Activated T-helper 1 cell treated with anti-CD3 and anti-CD28 coated beads, Interleukin-12 subunit alpha, Interleukin-12 subunit beta, Interleukin-2, Interleukin-4 antibody, amounts not matched to agents 30 ng/mL and 10 ng/mL and 1 ng/mL, durations not matched to agents 14 hours and 24 hours and 36 hours (primary cell): ENCODE measurements around the gene CTU2. TPM values are rescaled to one million over a fixed set of nuclear protein-coding genes. Genes with fewer than 3 reads are reported as not detected.
A peak's percentile ranks its signal among the peaks of the same experiment; 100 is the strongest.

Experiments used
- DNase-seq: peaks from one replicate; pipeline ENCODE4 v3.0.0; 2021; ENCODE audit warnings: low spot score
- H3K27ac Mint-ChIP-seq: one replicate; pipeline ENCODE4 v1.8.0; 2021; ENCODE audit warnings: mild to moderate bottlenecking, mixed read lengths
- H3K27me3 Mint-ChIP-seq: one replicate; pipeline ENCODE4 v1.8.0; 2022; ENCODE audit warnings: mild to moderate bottlenecking, moderate library complexity, mixed read lengths; ENCODE audit not compliant: insufficient read depth
- H3K36me3 Mint-ChIP-seq: one replicate; pipeline ENCODE4 v1.8.0; 2021; ENCODE audit warnings: low read depth, mixed read lengths
- H3K4me1 Mint-ChIP-seq: one replicate; pipeline ENCODE4 v1.8.0; 2021; ENCODE audit warnings: low read depth, mixed read lengths
- H3K4me3 Mint-ChIP-seq: one replicate; pipeline ENCODE4 v1.8.0; 2021; ENCODE audit warnings: mild to moderate bottlenecking, moderate library complexity, mixed read lengths
- H3K9me3 Mint-ChIP-seq: one replicate; pipeline ENCODE4 v1.8.0; 2021; ENCODE audit warnings: mixed read lengths
- intact Hi-C: fragments of 100-400 bp; cut with micrococcal nuclease; formaldehyde crosslinking; loops from one replicate; pipeline ENCODE4 v1.15.1; 2024
- total RNA-seq: library from RNA; stranded (reverse); gene quantifications from 2 replicates; pipeline ENCODE4 v1.2.3, GENCODE V29; 2022

Gene CTU2
- total RNA-seq, 1 donor from 2014 or later, result 74.7 TPM

DNA sequence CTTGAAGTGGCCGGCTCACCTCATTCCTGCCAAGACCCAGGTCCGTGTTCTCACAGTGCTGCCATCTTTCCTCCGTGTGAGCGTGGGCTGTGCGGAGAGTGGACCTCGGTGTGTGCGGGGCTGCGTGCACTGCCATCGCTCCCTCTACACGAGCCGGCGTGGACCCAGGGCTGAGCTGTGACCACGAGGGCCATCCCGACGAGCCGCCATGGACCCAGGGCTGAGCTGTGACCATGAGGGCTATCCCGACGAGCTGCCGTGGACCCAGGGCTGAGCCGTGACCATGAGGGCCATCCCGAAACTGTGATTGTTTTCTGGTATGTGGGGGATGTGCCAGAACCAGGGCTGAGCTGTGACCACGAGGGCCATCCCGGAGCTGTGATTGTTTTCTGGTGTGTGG, 34.5 kb upstream of the CTU2 start:
- Mint-ChIP-seq H3K27me3 (no peaks in the 10 kb centered on the region), H3K4me3 (no peak overlapping the region), H3K9me3 (no peaks in the 10 kb centered on the region), H3K4me1 (no peaks in the 10 kb centered on the region), H3K27ac (no peak overlapping the region), H3K36me3 (peaks cover 13% of the 10 kb centered on the region)
- intact Hi-C loops, result no loop called here
- no peak for DNase-seq

DNA sequence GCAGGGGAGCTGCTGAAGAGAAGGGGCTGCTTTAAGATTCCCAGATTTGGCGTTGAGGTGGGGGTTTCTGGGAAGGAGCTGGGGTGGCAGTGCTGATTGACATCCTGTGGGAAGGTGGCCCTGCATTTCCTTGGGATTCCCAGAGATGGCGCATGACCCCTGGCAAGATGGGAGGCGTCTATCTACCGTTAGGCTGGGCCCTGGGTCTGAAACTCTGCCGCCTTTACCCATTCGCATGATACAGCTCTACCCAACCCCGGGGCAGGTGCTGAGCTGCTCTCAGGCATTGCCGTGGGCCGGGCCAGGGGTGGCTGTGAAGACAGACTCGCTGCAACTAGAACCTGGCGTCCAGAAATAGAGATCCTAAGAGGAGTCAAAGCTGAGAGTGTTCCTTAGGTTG, 33.5 kb upstream of the CTU2 start:
- no peaks in the 10 kb centered on the region for H3K4me1 Mint-ChIP-seq
- intact Hi-C loops, result no loop called here

DNA sequence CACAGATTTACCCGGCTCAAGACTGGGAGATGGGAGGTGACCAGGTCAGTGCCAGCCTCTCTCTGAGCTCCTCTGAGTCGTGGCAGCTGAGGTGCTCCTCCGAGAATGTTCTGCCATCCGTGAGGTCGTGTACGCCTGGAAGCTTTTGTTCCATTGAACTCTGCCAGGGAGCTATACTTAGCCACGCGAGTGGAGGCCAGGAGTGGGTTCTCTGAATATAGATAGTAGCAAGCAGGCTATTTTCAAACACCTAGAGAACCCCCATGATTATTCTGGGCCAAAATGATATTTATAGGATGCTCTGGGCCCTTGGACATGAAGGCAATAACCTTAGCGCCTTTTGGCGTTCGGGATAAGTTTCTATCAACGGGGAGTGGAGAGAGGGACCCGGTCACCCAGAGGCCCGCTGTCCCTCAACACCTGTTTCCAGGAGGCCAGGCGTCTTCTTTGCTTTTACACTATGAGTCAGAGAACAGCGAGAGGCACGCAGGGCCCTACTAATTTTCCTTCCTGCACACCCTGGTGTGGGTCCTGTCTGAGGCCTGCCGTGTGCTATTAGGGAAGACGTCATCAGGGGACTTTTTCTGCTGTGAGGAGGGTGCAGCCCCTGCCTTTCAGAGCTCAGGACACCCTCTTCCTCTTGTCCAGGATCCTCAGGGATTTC, 32.5 kb upstream of the CTU2 start:
- intact Hi-C loops, result no loop called here
- Mint-ChIP-seq H3K27ac (no peak overlapping the region), H3K4me3 (no peak overlapping the region), H3K4me1 (no peaks in the 10 kb centered on the region), H3K27me3 (no peaks in the 10 kb centered on the region), H3K36me3 (peaks cover 7% of the 10 kb centered on the region), H3K9me3 (no peaks in the 10 kb centered on the region)
- no peak for DNase-seq

More for the DNA sequence above, 33.5 kb upstream of the CTU2 start:
- no peaks in the 10 kb centered on the region for H3K9me3 Mint-ChIP-seq
- no peaks in the 10 kb centered on the region for H3K27me3 Mint-ChIP-seq
- H3K27ac Mint-ChIP-seq, result no peak overlapping the region
- no peak for DNase-seq
- H3K4me3 Mint-ChIP-seq, result no peak overlapping the region
- peaks cover 11% of the 10 kb centered on the region for H3K36me3 Mint-ChIP-seq

DNA sequence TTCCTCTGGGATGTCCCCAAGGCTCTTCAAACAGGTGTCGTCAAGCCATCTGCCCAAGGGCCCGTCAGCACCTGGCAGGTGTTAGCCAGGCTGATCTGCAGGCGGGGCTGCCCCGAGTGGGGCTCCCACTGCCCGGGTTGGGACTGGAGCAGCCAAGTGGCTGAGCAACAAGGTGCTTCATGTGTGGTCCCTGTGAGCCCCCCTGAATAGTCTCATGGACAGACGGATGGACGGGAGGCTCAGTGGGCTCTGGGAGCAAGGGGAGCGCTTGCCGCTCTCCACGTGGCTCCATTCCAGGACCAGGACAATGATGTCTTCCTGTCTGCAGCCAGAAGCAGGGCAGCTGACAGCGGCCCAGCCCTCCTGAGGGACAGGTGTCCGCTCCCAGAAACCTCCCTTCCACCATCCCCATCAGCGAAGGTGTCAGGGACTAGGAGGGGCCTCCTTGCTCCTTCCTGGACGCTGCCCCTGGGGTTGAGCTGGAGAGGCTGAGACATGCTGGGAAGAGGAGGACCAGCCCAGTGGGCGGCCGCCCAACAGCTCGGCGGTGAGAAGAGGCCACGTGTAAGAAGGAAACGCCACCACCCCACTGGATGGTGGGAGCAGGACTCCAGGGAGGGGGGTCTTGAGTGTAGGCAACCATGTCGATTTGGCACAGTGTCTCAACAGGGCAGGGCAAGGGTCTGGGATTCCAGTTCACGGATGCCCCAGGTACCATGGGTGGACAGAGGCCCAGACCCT, 29.6 kb upstream of the CTU2 start:
- Mint-ChIP-seq H3K4me3 (no peak overlapping the region), H3K4me1 (peaks cover 10% of the 10 kb centered on the region), H3K27me3 (no peaks in the 10 kb centered on the region), H3K9me3 (no peaks in the 10 kb centered on the region), H3K27ac (no peak overlapping the region), H3K36me3 (peaks cover 10% of the 10 kb centered on the region)
- intact Hi-C loops, result no loop called here
- DNase-seq, result no peak

DNA sequence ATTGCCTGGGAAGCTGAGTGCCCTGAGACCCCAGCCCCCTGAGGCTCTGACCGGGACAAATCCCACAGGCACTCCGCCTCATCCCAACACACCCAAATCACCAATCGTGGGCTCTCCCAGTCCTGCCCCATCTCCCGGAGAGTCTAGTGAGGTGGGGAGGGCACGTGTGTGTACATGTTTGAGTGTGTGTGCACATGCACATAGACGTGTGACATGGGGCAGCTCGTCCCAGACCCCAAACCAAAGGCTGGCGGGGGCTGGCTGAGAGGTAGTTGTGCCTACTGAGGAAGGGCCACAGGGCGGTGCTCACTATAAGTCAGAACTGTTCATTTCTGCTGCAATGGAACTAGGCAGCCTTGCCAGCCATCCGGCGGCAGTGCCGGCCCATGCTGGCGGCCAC, 28.6 kb upstream of the CTU2 start:
- Mint-ChIP-seq H3K4me1 (peaks cover 20% of the 10 kb centered on the region), H3K36me3 (peaks cover 10% of the 10 kb centered on the region), H3K27me3 (no peaks in the 10 kb centered on the region), H3K9me3 (no peaks in the 10 kb centered on the region), H3K4me3 (no peak overlapping the region), H3K27ac (no peak overlapping the region)
- no peak for DNase-seq
- intact Hi-C loops, result no loop called here

DNA sequence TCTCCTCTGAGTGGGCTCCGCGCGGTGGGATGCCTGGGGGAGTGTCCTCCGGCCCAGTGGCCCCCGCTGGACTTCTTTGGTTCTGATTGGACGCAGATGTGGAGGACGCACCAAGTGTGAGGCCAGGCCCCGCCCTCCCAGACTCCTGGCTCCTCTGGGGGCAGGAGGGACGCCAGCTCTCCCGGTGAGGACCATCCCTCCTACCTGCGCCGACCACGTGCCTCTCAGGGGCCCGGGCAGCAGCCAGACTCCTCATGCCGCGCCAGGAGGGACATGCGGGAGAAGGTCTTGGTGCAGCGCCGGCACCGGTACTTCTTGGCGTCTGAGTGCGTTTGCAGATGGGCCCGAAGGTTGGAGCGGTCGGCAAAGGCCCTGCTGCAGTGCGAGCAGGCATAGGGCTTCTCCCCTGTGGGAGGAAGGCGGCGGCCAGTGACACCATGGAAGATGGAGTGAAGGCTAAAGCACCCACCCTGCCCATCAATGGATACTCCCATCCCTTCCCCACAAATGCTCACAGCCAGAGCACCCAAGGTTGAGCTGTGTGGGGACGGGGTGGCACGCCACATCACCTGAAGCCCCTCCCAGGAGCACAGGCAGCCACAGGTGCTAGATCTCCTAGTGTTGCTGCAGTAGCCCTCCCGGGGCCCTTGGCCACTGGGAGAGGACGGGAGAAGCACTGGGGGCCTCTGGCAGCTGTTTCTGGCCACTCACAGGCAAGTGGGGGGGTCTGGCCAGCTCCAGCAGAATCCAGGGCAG, 27.9 kb upstream of the CTU2 start:
- H3K27ac Mint-ChIP-seq, result no peak overlapping the region
- peaks cover 10% of the 10 kb centered on the region for H3K36me3 Mint-ChIP-seq
- H3K4me1 Mint-ChIP-seq, result peaks cover 20% of the 10 kb centered on the region
- H3K27me3 Mint-ChIP-seq, result no peaks in the 10 kb centered on the region
- no peak for DNase-seq
- H3K9me3 Mint-ChIP-seq, result no peaks in the 10 kb centered on the region
- intact Hi-C loops, result no loop called here
- H3K4me3 Mint-ChIP-seq, result no peak overlapping the region

DNA sequence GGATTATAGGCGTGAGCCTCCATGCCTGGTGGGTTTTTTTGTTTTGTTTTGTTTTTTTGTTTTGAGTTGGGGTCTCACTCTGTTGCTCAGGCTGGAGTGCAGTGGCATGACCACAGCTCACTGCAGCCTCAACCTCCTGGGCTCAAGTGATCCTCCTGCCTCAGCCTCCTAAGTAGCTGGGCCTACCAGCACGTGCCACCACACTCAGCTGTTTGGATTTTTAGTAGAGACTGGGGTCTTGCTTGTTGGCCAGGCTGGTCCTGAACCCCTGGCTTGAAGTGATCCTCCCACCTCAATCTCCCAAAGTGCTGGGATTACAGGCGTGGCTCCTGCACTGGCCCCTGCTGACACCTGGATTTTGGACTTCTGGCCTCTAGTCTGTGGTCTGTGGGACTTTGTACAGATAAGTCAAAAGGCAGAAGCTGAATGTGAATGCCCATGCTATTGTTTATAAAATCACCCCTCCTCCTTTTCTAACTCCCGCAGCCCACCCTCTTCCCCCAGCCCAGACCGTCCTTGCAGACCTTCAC, 25.7 kb upstream of the CTU2 start:
- Mint-ChIP-seq H3K4me1 (peaks cover 33% of the 10 kb centered on the region), H3K9me3 (no peaks in the 10 kb centered on the region), H3K36me3 (peaks cover 8% of the 10 kb centered on the region), H3K4me3 (no peak overlapping the region), H3K27me3 (peaks cover 3% of the 10 kb centered on the region), H3K27ac (no peak overlapping the region)
- DNase-seq, result no peak
- intact Hi-C loops, result loop anchor here (1.0 kb wide), 1 partner anchor 17 kb away; the partner anchor contains the start of gene MVD

DNA sequence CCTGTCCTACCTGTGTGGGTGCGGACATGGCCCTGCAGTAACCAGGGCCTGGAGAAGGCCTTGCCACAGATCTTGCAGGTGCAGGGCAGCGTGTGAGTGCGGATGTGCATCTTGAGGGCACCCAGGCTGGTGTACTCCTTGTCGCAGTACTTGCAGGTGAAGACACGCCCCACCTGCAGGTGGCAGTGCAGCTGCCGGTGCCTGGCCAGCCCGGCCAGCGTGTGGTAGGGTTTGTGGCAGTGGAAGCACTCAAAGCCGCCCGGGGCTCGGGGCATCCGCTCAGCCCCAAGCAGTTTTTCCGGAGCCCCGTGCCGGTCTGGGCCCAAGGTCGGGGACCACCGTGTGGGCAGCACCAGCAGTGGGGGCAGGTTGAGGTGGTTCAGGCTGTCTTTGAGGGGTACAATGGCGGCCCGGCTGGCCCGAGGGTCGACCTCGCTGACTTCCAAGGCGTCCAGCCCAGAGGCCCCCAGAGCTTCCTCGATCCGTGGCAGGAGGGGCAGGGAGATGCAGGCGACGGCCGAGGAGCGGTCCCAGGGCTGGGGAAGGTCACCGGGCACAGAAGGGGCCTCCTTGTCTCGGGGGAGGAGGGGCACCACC, 25.1 kb upstream of the CTU2 start:
- H3K4me1 Mint-ChIP-seq, result peaks cover 33% of the 10 kb centered on the region
- H3K9me3 Mint-ChIP-seq, result no peaks in the 10 kb centered on the region
- H3K36me3 Mint-ChIP-seq, result peaks cover 5% of the 10 kb centered on the region
- H3K27ac Mint-ChIP-seq, result peak overlapping the region; percentile 89
- H3K4me3 Mint-ChIP-seq, result peak overlapping the region; percentile 66
- no peak for DNase-seq
- H3K27me3 Mint-ChIP-seq, result peaks cover 3% of the 10 kb centered on the region
- intact Hi-C loops, result loop anchor here (1.0 kb wide), 1 partner anchor 18 kb away; the partner anchor contains the start of gene MVD

DNA sequence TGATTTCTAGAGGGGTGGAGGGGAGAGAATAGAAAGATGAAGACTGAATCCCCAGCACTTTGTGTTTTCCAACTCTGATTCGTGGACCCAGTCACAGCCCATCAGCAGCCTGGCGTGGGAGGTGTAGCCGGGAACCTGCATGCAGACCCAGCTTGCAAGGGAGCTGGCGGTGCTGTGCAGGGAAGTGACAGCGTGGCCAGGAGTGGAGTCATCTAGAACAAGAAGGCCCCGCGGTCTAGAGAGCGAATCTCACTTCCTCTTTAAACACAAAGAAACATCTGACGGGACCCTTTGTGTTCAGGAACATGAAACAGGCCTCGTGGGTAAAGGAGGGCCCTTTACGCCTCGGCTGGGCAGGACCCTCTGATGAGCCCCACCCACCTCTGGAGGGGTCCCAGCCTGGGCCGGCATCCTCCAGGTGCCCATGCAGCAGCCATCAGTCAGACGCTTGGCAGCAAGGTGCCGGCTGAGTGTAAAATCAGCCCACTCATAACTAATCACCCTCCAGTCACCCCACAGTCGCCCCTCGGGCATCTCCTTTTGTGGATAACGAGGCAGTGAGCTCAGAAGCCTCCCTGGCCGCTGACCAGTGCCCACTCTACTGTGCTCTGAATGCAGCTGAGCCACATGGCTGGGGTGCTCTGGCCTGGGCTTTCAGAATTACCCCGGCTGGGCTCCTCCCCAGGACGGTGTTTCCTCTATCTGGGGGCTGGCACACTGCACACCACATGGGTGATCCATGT, 24.4 kb upstream of the CTU2 start:
- peak overlapping the region; percentile 66 for H3K4me3 Mint-ChIP-seq
- peaks cover 33% of the 10 kb centered on the region for H3K4me1 Mint-ChIP-seq
- H3K9me3 Mint-ChIP-seq, result no peaks in the 10 kb centered on the region
- H3K27me3 Mint-ChIP-seq, result peaks cover 3% of the 10 kb centered on the region
- peaks cover 5% of the 10 kb centered on the region for H3K36me3 Mint-ChIP-seq
- intact Hi-C loops, result loop anchor here (1.0 kb wide), 1 partner anchor 19 kb away; the partner anchor contains the start of gene MVD
- peak; percentile 44 for DNase-seq
- peak overlapping the region; percentile 89 for H3K27ac Mint-ChIP-seq

DNA sequence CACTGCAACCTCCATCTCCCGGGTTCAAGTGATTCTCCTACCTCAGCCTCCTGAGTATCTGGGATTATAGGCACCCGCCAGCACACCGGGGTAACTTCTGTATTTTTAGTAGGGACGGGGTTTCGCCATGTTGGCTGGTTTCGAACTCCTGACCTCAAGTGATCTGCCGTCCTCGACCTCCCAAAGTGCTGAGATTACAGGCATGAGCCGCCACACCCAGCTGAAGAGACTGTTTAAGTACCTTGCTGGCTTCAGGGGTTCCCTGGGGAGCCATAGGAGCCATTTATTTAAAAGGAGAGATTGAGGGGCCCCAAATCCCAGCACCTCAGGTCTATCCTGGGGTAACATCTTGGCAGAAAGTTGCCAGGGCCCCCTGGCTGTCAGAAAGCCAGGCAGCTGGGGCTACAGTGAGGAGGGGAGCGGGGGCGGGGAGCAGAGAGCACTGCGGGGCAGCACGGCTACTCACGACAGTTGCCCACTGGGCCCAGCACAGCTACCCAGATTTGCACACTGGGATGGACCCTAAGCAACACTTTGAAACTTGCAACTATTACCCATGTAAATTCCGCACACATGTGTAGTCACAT, 21.6 kb upstream of the CTU2 start:
- peaks cover 5% of the 10 kb centered on the region for H3K36me3 Mint-ChIP-seq
- H3K27me3 Mint-ChIP-seq, result peaks cover 3% of the 10 kb centered on the region
- H3K4me3 Mint-ChIP-seq, result peak overlapping the region; percentile 80
- H3K9me3 Mint-ChIP-seq, result no peaks in the 10 kb centered on the region
- intact Hi-C loops, result no loop called here
- no peak for DNase-seq
- peaks cover 38% of the 10 kb centered on the region for H3K4me1 Mint-ChIP-seq
- H3K27ac Mint-ChIP-seq, result no peak overlapping the region

DNA sequence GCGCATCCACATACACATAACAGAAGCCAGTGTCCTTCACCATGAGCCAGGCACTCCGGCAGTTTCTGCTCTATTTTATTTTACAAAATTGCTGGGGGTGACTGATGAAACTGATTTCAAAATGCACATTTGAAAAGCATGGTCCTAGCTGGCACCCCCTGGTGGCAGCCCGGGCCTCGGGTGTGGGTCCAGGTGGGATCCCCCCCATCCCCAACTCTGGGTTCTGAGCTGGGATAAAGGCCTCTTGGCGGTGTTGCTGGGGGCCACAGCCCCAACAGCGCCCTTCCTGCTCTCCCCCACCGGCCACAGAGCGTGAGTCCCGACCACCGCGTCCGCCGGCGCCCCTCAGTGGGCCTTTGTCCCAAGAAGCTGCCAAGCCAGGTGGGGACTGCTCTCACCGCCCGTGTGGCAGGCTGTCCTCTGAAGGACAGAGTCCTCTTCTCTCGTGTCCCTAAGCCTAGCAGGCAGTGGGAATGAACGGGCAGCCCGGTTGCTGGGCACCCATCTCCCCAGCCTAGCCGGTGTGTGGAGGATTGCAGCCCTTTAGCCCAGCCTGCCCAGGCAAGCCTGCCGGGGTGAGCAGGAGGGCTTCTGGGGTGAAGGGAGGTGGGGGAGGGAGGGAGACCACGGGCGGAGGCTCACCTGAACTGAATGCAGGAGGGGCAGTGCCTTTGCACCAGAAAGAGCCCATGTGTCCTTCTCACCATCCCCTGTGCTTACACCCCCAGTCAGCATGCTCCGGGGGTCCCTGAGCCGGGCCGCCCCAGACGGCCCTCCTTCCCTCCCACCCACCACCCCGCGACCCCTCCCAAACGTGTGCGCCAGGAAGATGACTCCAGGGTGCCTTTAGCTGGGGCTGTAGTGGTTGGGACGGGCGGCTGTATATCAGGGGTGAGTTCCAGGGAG, 20.9 kb upstream of the CTU2 start:
- Mint-ChIP-seq H3K27ac (no peak overlapping the region), H3K36me3 (peaks cover 5% of the 10 kb centered on the region), H3K4me3 (peak overlapping the region; percentile 80), H3K4me1 (peaks cover 43% of the 10 kb centered on the region), H3K27me3 (peaks cover 3% of the 10 kb centered on the region), H3K9me3 (no peaks in the 10 kb centered on the region)
- no peak for DNase-seq
- intact Hi-C loops, result loop anchor here (1.0 kb wide), 3 partner anchors 16 to 34 kb away; partner anchors contain the start of genes CYBA and MVD
